ENCODE measurements around the gene NRXN2.

The NRXN2 gene

DNA sequence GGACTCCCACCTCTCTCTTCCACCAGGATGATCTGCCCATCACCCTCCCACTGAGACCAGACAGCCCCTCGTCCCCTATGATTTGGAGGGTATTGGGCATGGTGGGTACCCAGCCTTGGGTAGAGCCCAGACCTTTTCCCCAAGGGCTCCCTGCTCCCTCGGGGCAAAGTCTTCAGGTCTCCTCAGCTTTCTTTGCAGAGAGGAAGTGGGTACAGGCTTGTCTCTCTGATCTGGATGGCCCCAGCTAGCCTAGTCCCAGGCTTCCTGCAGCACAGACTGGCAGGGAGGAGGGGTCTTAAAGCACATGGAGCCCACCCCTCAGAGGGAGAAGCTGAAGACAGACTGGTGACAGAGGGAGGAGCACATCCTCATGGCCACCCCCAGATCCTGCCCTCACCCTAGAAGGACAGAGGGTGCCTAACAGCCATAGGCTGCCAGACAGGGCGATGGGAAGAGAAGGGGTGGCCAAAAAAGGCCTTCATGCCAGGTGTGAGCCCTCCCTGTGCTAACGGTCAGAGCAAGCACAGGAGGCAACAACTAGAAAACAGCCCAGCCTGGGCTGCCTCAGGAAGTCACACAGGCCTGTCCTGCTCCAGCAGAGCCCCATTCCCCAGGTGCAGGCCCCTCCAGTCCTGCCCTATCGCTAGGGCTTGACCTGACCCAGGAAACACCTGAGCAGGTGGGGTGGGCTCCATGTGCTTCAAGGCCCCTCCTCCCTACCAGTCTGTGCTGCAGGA, 101.5 kb downstream of the NRXN2 start:
- H3K4me1 ChIP-seq (ENCODE audit: control insufficient read depth, insufficient read depth, low read length) = peaks cover 17% of the 10 kb centered on the region
- H3K27ac ChIP-seq (ENCODE audit: low read length) = no peak overlapping the region

DNA sequence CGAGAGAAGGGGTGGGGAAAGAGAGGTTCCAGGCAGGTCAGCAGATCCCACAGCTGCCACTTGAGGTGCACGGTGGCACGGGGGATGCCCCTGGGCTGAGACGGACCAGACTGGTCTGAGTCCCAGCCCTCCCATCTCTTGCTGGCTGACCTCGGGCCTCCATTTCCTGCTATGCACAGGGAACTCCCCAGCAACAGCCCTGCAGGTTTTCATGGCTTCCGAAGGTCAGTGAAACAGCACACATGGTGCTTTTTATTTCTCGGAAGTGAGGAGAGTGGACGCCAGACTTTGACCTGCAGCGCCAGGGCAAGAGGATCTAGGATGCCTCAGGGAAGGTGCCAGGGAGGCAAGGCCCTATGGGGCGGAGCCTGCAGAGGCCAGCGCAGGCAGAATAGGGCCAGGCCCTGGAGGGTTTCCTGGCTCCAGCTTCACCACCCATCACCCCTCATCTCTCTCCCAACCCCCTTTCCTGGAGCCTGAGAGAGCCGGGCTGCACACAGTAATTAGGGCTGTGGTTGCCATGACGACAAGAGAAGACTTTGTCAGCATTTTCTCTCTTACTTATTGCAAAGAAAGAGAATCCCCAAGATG, 102.5 kb downstream of the NRXN2 start:
- peak overlapping the region; percentile 37 for H3K27ac ChIP-seq (ENCODE audit: low read length)
- H3K36me3 ChIP-seq (ENCODE audit: control insufficient read depth in 2 of 2, insufficient read depth in 2 of 2, low read length in 2 of 2) = peaks cover 0 to under 1% of the 10 kb centered on the region in 2 donors
- H3K9ac ChIP-seq (ENCODE audit: low read length in 2 of 2) = no peak overlapping the region
- H3K4me3 ChIP-seq (ENCODE audit: low read length in 2 of 2) = no peak overlapping the region
- no peaks in the 10 kb centered on the region for H3K9me3 ChIP-seq (ENCODE audit: control insufficient read depth in 2 of 2, low read length in 2 of 2)
- H3K4me1 ChIP-seq (ENCODE audit: control insufficient read depth, insufficient read depth, low read length) = peaks cover 16% of the 10 kb centered on the region
- peaks cover 0 to 2% of the 10 kb centered on the region in 2 donors for H3K27me3 ChIP-seq (ENCODE audit: control insufficient read depth in 1 of 2, insufficient read depth in 2 of 2, low read length in 2 of 2)

More for the DNA sequence above, 101.5 kb downstream of the NRXN2 start:
- Histone ChIP-seq H3K9me3 (ENCODE audit: control insufficient read depth in 2 of 2, low read length in 2 of 2) (no peaks in the 10 kb centered on the region), H3K4me3 (ENCODE audit: low read length in 2 of 2) (no peak overlapping the region), H3K9ac (ENCODE audit: low read length in 2 of 2) (no peak overlapping the region), H3K36me3 (ENCODE audit: control insufficient read depth in 2 of 2, insufficient read depth in 2 of 2, low read length in 2 of 2) (no peaks in the 10 kb centered on the region), H3K27me3 (ENCODE audit: control insufficient read depth in 1 of 2, insufficient read depth in 2 of 2, low read length in 2 of 2) (peaks cover 0 to 2% of the 10 kb centered on the region in 2 donors)

DNA sequence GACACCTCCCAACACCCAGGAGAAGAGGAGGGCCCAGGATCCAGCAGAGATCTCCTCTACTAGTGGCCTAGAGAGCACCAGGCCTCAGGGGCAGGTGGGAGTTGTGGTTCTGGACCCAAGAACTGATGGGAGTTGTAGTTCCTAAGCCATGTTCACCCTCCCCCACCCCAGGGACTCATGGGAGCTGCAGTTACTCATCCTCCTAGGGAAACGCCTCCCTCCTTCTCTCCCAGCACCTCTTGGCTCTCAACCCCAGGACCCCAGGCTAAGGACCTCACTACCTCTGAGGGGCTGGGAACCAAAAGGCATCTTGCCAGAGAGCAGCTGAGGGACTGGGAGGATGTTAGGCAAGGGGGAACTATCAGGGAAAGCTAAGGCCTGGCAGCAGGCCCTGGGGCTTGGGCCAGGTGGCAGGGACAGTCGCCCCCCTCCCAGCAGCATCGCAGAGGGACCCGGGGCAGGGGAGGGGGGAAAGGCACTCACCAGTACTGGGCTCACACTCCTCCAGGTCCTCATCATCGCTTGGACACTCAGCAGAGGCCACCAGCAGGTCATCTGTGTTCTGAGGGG, 103.1 kb downstream of the NRXN2 start:
- Histone ChIP-seq H3K9ac (ENCODE audit: low read length in 2 of 2) (no peak overlapping the region), H3K4me1 (ENCODE audit: control insufficient read depth, insufficient read depth, low read length) (peaks cover 13% of the 10 kb centered on the region), H3K27ac (ENCODE audit: low read length) (peak overlapping the region; percentile 37), H3K27me3 (ENCODE audit: control insufficient read depth in 1 of 2, insufficient read depth in 2 of 2, low read length in 2 of 2) (peaks cover 0 to 2% of the 10 kb centered on the region in 2 donors), H3K9me3 (ENCODE audit: control insufficient read depth in 2 of 2, low read length in 2 of 2) (no peaks in the 10 kb centered on the region), H3K36me3 (ENCODE audit: control insufficient read depth in 2 of 2, insufficient read depth in 2 of 2, low read length in 2 of 2) (peaks cover 0 to 2% of the 10 kb centered on the region in 2 donors), H3K4me3 (ENCODE audit: low read length in 2 of 2) (no peak overlapping the region)

DNA sequence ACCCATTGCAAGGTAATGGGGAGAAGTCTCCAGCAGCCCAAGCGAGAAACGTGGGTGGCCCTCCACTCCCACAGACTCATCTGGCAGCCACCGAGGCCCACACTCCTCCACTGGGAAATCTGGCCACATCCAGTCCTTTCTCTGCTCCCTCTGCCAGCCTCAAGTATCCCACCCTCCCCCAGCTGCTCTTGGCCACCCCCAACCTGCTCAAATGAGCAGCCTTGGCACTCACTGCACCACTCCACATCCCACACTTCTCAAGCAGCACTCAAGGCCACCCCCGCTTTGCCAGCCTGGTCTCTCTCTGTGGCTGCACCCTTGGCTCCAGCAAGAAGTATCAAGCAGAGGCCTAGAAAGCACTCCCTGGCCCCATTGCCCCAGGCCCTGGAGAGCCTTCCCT, 103.8 kb downstream of the NRXN2 start:
- no peak overlapping the region for H3K9ac ChIP-seq (ENCODE audit: low read length in 2 of 2)
- H3K27me3 ChIP-seq (ENCODE audit: control insufficient read depth in 1 of 2, insufficient read depth in 2 of 2, low read length in 2 of 2) = peaks cover 0 to 2% of the 10 kb centered on the region in 2 donors
- H3K9me3 ChIP-seq (ENCODE audit: control insufficient read depth in 2 of 2, low read length in 2 of 2) = no peaks in the 10 kb centered on the region
- peaks cover 13% of the 10 kb centered on the region for H3K4me1 ChIP-seq (ENCODE audit: control insufficient read depth, insufficient read depth, low read length)
- H3K27ac ChIP-seq (ENCODE audit: low read length) = peak overlapping the region; percentile 37
- peaks cover 0 to 2% of the 10 kb centered on the region in 2 donors for H3K36me3 ChIP-seq (ENCODE audit: control insufficient read depth in 2 of 2, insufficient read depth in 2 of 2, low read length in 2 of 2)
- H3K4me3 ChIP-seq (ENCODE audit: low read length in 2 of 2) = no peak overlapping the region

DNA sequence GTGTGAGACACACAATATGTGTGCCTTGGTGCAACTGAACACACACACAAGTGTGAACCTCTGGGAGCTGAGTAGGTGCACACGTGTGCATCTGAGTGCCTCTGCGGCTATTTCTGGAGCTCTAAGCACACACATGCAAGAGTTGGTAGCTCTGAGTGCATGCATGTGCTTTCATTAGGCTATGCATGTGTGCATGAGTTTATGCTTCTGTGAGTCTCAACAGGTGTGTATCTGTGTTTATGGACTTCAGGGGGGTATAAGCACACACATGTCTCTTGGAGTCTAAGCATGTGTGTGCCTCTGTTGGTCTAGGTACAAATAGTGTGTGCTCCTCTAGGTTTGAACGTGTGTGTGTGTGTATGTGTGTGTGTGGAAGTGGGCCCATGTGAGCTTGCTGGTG, 106.2 kb downstream of the NRXN2 start:
- no peaks in the 10 kb centered on the region for H3K27me3 ChIP-seq (ENCODE audit: control insufficient read depth in 1 of 2, insufficient read depth in 2 of 2, low read length in 2 of 2)
- H3K9ac ChIP-seq (ENCODE audit: low read length in 2 of 2) = no peak overlapping the region
- no peak overlapping the region for H3K4me3 ChIP-seq (ENCODE audit: low read length in 2 of 2)
- peaks cover 13% of the 10 kb centered on the region for H3K4me1 ChIP-seq (ENCODE audit: control insufficient read depth, insufficient read depth, low read length)
- no peaks in the 10 kb centered on the region for H3K9me3 ChIP-seq (ENCODE audit: control insufficient read depth in 2 of 2, low read length in 2 of 2)
- H3K36me3 ChIP-seq (ENCODE audit: control insufficient read depth in 2 of 2, insufficient read depth in 2 of 2, low read length in 2 of 2) = peaks cover 0 to 2% of the 10 kb centered on the region in 2 donors
- no peak overlapping the region for H3K27ac ChIP-seq (ENCODE audit: low read length)

DNA sequence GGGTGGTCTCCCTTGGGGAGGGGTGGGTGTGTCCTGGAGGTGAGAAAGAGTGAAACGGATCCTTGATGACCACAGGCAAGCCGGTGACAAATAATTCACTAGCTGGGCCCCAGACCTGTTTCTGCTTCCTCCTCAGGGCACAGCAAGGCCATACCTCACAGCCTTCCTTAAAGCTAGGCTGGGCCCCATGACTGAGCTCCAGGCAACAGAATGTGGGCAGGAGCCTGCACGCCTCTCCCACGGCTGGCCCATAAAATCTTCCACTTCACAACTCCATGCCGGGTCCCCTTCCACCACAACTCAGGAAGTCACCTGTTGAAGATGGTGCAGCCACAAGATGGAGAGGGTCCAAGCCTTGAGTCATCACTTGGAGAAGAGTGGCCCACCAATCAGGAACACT, 108.1 kb downstream of the NRXN2 start:
- Histone ChIP-seq H3K27me3 (ENCODE audit: control insufficient read depth in 1 of 2, insufficient read depth in 2 of 2, low read length in 2 of 2) (no peaks in the 10 kb centered on the region), H3K27ac (ENCODE audit: low read length) (no peak overlapping the region), H3K36me3 (ENCODE audit: control insufficient read depth in 2 of 2, insufficient read depth in 2 of 2, low read length in 2 of 2) (peaks cover 0 to 2% of the 10 kb centered on the region in 2 donors), H3K4me1 (ENCODE audit: control insufficient read depth, insufficient read depth, low read length) (peaks cover 5% of the 10 kb centered on the region), H3K9me3 (ENCODE audit: control insufficient read depth in 2 of 2, low read length in 2 of 2) (no peaks in the 10 kb centered on the region), H3K9ac (ENCODE audit: low read length in 2 of 2) (no peak overlapping the region), H3K4me3 (ENCODE audit: low read length in 2 of 2) (no peak overlapping the region)

DNA sequence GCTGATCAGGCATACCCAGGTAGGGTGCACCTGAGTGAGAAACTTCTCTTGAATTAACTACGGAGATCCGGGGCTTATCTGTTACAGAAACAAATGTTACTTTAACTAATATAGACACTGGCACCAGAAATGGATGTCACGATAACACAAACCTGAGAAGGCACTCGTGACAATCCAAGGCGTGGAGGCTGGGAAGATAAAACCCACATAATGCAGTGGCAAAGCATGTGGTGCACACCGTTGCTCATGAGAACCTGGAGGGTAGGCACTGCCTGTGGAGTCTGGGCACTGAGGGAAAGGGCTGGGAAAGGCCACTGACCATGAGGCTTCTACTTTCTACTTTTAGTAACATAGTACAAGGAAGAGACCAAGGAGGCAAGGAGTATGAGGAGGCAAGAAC, 109.3 kb downstream of the NRXN2 start:
- Histone ChIP-seq H3K9ac (ENCODE audit: low read length in 2 of 2) (no peak overlapping the region), H3K36me3 (ENCODE audit: control insufficient read depth in 2 of 2, insufficient read depth in 2 of 2, low read length in 2 of 2) (peaks cover 0 to 2% of the 10 kb centered on the region in 2 donors), H3K9me3 (ENCODE audit: control insufficient read depth in 2 of 2, low read length in 2 of 2) (no peaks in the 10 kb centered on the region), H3K27ac (ENCODE audit: low read length) (no peak overlapping the region), H3K27me3 (ENCODE audit: control insufficient read depth in 1 of 2, insufficient read depth in 2 of 2, low read length in 2 of 2) (no peaks in the 10 kb centered on the region), H3K4me3 (ENCODE audit: low read length in 2 of 2) (no peak overlapping the region), H3K4me1 (ENCODE audit: control insufficient read depth, insufficient read depth, low read length) (peaks cover under 1% of the 10 kb centered on the region)

DNA sequence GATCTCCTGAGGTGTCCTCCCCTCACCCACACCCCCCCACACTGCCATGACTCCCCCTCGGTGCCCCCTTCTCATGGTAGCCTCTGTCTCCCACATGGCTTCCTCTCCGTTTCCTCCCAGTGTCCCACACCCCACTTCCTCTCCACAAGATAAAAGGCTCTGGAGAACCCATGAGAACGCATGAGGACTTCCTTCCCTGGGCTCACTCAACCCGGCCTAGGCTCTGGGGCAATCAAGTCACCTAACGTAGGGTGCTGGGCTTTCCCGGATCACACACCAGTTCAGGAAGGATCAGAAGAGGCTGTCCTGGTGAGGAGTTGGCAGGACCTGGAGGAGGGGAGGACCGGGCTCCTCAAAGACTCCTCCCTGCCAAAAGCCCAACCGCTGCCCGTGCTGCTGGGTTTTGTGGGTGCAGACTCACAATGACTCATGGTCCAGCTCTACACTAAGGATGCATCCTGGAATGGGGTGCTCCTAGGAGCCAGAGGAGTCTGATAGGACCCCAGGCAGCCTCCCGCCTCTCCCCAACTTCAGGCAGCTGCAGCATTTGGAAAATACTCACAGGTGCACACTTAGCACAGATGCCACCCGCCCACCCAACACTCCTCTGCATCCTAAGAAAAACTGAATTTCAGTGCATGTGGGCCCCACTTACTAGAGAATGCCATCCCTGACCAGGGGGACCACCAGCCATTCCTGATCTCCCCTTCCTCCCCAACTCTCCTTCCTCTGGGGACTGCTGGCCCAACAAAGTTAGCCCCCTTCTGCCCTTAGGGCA, 110.9 kb downstream of the NRXN2 start:
- Histone ChIP-seq H3K36me3 (ENCODE audit: control insufficient read depth in 2 of 2, insufficient read depth in 2 of 2, low read length in 2 of 2) (peaks cover 0 to 2% of the 10 kb centered on the region in 2 donors), H3K9ac (ENCODE audit: low read length in 2 of 2) (no peak overlapping the region), H3K9me3 (ENCODE audit: control insufficient read depth in 2 of 2, low read length in 2 of 2) (no peaks in the 10 kb centered on the region), H3K27ac (ENCODE audit: low read length) (no peak overlapping the region), H3K4me3 (ENCODE audit: low read length in 2 of 2) (no peak overlapping the region), H3K27me3 (ENCODE audit: control insufficient read depth in 1 of 2, insufficient read depth in 2 of 2, low read length in 2 of 2) (no peaks in the 10 kb centered on the region), H3K4me1 (ENCODE audit: control insufficient read depth, insufficient read depth, low read length) (peaks cover 3% of the 10 kb centered on the region)

DNA sequence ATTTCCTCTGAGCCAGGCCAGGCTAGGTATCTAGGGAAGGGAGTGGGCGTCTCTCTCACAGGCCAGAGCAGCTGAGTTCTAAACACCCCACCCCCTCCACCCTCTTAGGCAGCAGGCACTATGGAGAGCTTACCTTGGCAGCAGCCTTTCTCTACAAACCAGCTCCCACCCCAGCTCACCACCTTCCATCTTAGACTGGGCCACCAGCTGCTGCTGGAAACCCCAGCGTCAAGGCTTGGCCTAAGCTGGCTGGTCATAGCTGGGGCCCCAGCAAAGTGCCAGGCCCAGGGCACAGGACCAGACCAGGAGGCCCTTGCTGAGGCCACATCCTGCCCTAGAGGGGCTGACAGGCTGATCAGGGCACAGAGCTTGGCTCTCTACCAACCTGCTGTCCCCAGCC, 111.8 kb downstream of the NRXN2 start:
- peaks cover 0 to 2% of the 10 kb centered on the region in 2 donors for H3K36me3 ChIP-seq (ENCODE audit: control insufficient read depth in 2 of 2, insufficient read depth in 2 of 2, low read length in 2 of 2)
- no peaks in the 10 kb centered on the region for H3K9me3 ChIP-seq (ENCODE audit: control insufficient read depth in 2 of 2, low read length in 2 of 2)
- H3K27me3 ChIP-seq (ENCODE audit: control insufficient read depth in 1 of 2, insufficient read depth in 2 of 2, low read length in 2 of 2) = no peaks in the 10 kb centered on the region
- H3K4me1 ChIP-seq (ENCODE audit: control insufficient read depth, insufficient read depth, low read length) = peaks cover 3% of the 10 kb centered on the region
- H3K27ac ChIP-seq (ENCODE audit: low read length) = no peak overlapping the region
- H3K4me3 ChIP-seq (ENCODE audit: low read length in 2 of 2) = no peak overlapping the region
- no peak overlapping the region for H3K9ac ChIP-seq (ENCODE audit: low read length in 2 of 2)

DNA sequence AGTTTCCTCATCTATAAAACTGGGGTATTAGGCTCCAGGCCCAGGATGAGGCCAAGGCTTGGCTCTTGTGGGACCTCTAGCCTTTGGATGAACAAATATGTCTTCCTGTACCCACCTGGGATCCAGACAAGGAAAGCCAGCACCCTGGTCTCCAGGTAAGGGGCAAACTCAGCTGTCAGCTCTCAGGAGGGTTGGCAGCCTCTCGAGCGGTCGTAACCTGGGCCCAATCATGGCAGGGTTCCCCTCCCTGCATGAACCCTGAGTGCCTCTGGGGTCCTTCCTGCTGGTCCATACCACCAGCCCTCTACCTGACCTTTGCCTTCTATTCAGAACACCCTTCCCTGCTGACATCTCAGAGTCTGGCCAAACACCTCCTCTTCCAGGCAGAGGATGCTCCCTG, 112.4 kb downstream of the NRXN2 start:
- Histone ChIP-seq H3K9me3 (ENCODE audit: control insufficient read depth in 2 of 2, low read length in 2 of 2) (no peaks in the 10 kb centered on the region), H3K4me1 (ENCODE audit: control insufficient read depth, insufficient read depth, low read length) (peaks cover 3% of the 10 kb centered on the region), H3K9ac (ENCODE audit: low read length in 2 of 2) (no peak overlapping the region), H3K4me3 (ENCODE audit: low read length in 2 of 2) (no peak overlapping the region), H3K27me3 (ENCODE audit: control insufficient read depth in 1 of 2, insufficient read depth in 2 of 2, low read length in 2 of 2) (no peaks in the 10 kb centered on the region), H3K27ac (ENCODE audit: low read length) (no peak overlapping the region), H3K36me3 (ENCODE audit: control insufficient read depth in 2 of 2, insufficient read depth in 2 of 2, low read length in 2 of 2) (peaks cover 0 to 2% of the 10 kb centered on the region in 2 donors)

Data from stomach smooth muscle (tissue), 2 donors.